NCI-H1092 (cell line): ENCODE results near the gene MAN1A2.
"Not testable (repeated sequence)": the region's sequence is repeated elsewhere in the genome, so short reads cannot be mapped to it uniquely, and the experiment has no call there.

ENCODE experiments used
- DNase-seq: peaks from one replicate; lab custom pipeline; 2025; lab: John Stamatoyannopoulos, UW

MAN1A2 gene

GRCh38 chr1:117367046-117368025, at the start of gene MAN1A2:
Gene MAN1A2 (plus strand): TSS chr1:117367449. CDS start chr1:117368184, 735 bp downstream.
- peak; percentile 64 for DNase-seq

DNA sequence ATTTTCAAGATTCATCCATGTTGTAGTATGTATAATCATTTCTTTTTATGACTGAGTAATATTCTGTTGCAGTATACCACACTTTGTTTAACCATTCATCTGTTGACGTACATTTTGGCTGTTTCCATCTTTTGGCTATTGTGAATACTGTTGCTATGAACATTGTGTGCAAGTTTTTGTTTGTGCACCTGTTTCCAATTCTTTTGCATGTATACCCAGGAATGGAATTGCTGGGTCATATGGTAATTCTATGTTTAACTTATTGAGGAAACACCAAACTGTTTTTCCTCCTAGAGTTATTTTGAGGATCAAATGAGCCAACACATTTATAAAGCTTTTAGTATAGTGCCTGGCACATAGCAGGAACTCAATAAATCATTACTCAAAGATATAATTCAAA, 49.2 kb upstream of the MAN1A2 start:
- no peak for DNase-seq

DNA sequence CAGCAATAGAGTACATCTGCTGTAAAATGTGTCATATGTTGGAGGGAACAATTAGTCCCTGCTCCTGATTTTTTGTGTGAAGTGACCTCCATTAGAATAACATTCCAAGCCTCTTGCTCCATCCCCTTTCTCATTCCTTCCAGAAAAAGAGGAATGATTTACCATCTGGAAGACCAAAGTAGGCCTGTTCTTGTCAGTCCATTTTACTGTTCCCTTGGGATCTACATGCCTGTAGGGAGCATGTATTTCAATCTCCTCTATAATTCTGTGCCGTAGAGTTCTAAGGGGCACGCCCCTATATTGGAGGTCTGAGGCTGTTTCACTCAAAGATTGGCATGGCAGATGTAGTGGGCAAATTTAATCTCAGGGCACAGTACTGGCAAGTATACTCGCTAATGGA, 48.8 kb upstream of the MAN1A2 start:
- no peak for DNase-seq

DNA sequence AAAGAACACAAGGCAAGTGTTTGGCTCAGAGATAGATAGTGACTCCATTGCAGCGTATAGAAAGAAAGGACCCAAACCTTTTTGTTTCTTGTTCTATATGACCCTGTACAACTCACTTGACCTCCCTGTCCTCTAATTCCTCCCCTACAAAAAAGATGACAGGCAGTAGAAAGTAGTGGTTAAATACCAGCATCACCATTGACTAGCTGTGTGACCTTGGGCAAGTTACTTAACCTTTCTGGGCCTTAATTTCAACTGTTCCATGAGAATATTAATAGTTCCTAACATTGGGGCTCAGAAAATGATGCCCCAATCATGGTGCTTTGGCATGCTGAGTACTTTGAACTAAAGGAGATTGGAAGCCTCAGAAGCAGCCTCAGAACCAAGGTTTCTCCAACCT, 46.7 kb upstream of the MAN1A2 start:
- DNase-seq, result no peak

DNA sequence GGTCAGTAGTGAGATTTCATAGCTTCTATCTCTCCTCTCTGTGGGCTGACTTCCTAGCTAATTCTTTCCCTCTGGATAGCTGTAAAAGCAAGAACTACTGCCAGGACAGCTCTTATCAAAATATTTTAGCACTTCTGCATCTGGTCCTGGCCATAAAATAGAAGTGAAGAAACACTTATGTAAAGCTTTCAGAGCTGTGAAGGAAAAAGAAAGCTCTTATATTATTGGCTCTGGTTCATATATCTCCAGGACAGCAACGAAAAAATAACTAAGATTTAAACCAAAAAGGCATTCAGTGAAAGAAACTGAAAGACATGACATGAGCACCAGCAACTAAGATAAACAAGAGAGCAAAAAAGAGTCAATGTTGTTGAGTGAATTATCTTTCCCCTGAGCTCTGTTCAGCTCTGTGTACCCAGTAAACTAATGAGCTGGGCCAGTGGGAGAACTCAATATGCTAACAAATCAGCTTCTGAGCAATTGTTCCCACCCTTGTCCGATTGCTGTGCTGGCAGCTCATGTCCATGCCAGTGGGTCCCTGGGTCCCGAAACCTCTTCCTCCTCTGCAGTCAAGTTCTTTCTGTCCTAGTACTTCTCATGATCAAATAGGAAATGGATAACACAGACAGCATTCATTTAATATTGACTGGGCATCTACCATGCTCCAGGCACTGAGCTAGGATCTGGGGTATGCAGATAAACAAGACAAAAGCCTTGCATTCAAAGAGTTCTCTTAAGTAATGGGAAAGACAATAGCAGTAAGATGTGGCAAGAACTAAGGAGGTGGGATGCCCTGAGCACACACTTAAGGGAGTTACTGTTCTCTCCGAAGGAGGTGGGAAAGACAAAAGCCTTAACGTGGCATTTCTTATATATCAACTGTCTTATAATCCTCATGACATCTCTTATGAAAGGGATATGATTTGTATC, 45.3 kb upstream of the MAN1A2 start:
- DNase-seq, result no peak

DNA sequence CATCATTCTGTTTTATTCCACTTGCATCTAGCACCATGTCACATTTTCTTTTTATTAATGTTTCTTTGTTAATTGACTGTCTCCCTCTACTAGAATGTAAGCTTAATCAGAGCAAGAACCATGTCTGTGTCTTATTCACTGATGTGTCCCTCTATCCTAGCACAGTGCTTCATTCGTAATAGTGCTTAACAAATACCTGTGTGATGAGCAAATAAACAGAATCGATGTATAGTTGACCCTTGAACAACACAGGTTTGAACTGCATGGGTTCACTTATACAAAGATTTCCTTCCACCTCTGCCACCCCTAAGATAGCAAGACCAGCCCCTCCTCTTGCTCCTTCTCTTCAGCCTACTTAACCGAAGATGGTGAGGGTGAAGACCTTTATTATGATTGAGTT, 42.9 kb upstream of the MAN1A2 start:
- DNase-seq, result no peak

DNA sequence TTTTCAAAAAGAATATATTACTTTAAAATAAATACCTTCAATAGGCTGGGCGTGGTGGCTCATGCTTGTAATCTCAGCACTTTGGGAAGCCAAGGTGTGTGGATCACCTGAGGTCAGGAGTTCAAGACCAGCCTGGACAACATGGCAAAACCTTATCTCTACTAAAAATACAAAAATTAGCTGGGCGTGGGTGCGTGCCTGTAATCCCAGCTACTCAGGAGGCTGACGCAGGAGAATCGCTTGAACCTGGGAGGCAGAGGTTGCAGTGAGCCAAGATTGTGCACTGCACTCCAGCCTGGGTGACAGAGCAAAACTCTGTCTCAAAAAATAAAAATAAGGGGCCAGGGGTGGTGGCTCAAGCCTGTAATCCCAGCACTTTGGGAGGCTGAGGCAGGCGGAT, 41.2 kb upstream of the MAN1A2 start:
- not testable (repeated sequence) for DNase-seq

- no peak for DNase-seq
Measured at GRCh38 chr1:117327011-117327410, 40.2 kb upstream of the MAN1A2 start.

- DNase-seq, result no peak
Measured at GRCh38 chr1:117335376-117336086, 31.7 kb upstream of the MAN1A2 start.

DNA sequence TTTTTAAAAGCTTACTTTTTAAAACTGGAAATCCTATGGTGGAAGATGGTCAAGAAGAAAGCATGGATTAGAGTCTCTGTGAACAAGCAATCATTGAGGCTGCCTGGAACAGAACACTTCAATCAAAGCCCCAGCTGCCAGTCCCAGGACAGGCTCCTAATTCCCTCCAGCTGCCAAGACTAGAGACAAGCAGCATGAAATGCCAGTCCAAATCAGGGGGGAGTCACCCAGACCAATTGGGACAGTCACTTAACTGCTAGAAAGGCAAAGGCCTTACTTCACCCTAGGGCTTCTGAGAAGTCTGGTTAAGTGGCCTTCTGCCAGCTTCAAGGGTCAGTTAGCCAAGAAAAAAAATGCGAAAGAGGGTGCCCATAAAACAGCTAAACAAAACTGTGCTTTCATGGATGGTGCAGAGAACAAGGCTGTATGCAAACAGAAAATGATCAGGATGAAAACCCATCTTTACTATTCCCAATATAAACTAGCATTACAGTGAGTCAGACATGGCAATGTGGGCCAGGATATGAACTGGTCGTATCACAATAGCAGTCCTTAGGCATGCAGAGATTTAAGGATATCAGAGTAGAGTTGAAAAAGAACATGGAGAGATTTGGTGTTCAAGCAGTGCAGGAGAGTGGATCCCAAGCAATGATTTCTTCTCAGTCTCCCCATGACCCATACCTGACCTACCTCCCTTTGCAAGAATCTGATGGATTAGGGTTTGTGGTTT, 31.0 kb upstream of the MAN1A2 start:
- DNase-seq, result no peak

DNA sequence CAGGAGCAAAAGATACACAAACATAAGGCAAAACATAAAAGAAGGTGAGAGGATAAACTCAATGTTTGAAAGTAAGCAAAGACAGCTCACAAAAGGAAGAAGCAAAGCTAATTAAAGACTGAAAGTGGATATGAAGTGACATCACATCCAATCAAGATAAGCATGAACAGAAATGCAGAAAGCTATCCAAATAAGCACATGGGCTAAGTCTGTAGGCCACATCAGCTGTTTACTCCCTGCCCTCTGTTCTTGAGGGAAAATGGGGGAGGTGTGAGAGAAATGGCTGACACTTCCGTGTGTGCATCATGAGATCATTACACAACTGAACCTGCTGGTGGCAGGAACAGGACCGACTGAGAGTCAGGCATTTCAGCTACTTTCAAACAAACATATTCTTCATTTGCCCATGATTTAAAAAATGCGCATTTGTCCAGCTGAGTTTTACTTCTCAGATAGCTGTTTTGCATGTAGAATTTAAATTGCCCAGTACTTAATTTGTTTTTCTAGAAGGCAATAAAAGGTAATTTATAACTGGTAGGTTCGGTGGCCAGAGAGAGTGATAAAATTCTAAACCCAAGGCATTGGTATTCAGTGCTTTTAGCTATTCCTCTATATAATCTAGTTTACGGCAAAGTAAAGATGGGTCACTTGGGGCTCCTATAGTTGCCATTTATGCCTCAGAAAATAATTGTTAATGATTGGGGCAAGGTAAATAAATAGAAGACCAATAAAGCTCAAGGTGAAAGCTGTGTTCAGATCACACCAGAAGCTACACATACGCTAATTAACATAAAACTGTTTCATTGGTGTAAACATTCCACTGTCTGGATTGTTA, 27.2 kb upstream of the MAN1A2 start:
- DNase-seq, result no peak

GRCh38 chr1:117341123-117341522, 26.1 kb upstream of the MAN1A2 start:
- no peak for DNase-seq

DNA sequence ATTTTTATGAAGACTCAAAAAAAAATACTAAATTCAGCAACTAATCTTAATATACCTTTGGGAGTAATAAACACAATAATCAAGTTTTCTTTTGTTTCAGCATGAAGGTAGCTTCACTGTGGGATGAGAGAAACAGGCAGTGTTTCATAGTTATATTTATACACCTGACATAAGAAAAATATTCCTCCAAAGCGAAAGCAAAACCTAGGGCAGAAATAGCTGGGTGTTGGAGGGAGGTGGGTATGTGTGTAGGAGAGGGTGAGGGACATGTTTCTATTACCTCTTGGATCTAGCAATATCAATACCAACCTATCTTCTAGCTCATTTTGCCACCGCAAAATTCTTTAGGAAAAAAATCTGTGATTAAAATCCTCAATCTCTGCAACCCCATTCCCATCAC, 24.9 kb upstream of the MAN1A2 start:
- DNase-seq, result no peak

DNA sequence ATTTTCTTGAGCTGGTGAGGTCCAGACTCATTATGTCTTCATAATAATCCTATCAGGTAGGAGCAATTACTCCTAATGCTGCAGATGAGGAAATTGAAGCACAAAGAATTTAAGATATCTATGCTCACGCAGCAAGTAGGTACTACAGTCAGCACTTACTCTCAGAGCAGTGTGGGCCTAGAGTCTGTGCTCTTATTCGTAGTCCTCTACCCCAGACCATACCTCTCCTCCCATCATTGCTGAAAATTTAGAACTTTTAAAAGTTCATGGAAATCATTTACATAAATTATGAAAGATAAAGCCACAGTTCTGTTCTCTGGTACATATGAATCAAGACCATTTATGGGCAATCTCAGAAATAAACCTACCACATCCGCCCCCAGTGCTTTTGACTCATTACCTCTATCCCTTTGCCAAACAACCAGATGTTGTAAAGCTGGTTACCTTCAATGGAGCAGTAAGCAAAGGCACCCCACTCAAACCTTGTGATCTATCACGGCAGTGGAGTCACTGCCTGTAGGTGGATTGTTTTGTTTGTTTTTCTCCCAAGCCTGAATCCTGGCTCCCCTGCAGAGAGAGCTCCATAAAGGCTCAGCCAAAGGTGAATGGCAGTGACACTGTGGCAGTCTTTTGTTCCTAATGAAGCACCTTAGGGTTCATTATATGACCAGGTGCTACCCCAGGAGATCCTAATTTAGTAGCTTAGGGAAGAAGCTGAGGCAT, 20.9 kb upstream of the MAN1A2 start:
- DNase-seq, result no peak

GRCh38 chr1:117347907-117348306, 19.3 kb upstream of the MAN1A2 start:
- no peak for DNase-seq

GRCh38 chr1:117352695-117353094, 14.6 kb upstream of the MAN1A2 start:
- not testable (repeated sequence) for DNase-seq

- not testable (repeated sequence) for DNase-seq
Measured at GRCh38 chr1:117357833-117358603, 9.2 kb upstream of the MAN1A2 start.

GRCh38 chr1:117358604-117358887, 8.7 kb upstream of the MAN1A2 start:
- DNase-seq, result not testable (repeated sequence)
